Glutamatergic neuron (in vitro differentiated cells): ENCODE measurements around the gene ARFIP1. TPM values are rescaled to one million over a fixed set of nuclear protein-coding genes. Genes with fewer than 3 reads are reported as not detected.
A peak's percentile ranks its signal among the peaks of the same experiment; 100 is the strongest.

Experiments
- DNase-seq: peaks from one replicate; pipeline ENCODE4 v3.0.0; 2022
- H3K27ac Mint-ChIP-seq: one replicate; pipeline ENCODE4 v1.8.0; 2020; ENCODE audit warnings: mild to moderate bottlenecking, mixed read lengths, inconsistent platforms; ENCODE audit not compliant: unreplicated experiment
- H3K27me3 Mint-ChIP-seq: one replicate; pipeline ENCODE4 v1.8.0; 2020; ENCODE audit warnings: mild to moderate bottlenecking, moderate library complexity, mixed read lengths, inconsistent platforms; ENCODE audit not compliant: unreplicated experiment
- H3K36me3 Mint-ChIP-seq: one replicate; pipeline ENCODE4 v1.8.0; 2020; ENCODE audit warnings: mild to moderate bottlenecking, mixed read lengths, inconsistent platforms; ENCODE audit not compliant: unreplicated experiment
- H3K4me1 Mint-ChIP-seq: one replicate; pipeline ENCODE4 v1.8.0; 2020; ENCODE audit warnings: mild to moderate bottlenecking, low read depth, mixed read lengths, inconsistent platforms; ENCODE audit not compliant: unreplicated experiment
- H3K4me3 Mint-ChIP-seq: one replicate; pipeline ENCODE4 v1.8.0; 2020; ENCODE audit warnings: mild to moderate bottlenecking, mixed read lengths, inconsistent platforms; ENCODE audit not compliant: unreplicated experiment
- H3K9me3 Mint-ChIP-seq: one replicate; pipeline ENCODE4 v1.8.0; 2020; ENCODE audit warnings: mild to moderate bottlenecking, moderate library complexity, mixed read lengths, inconsistent platforms; ENCODE audit not compliant: unreplicated experiment
- CTCF ChIP-seq: fragments of 200-600 bp; sonication (generic); IDR thresholded peaks from one replicate; pipeline ENCODE4 v1.5.0; 2021; ENCODE audit not compliant: partially characterized antibody, unreplicated experiment
- total RNA-seq: library from RNA; stranded (reverse); fragmentation: NEBNext Ultra II Directional; extraction: Animal tissue kit (Norgen Biotek cat#: 25700); gene quantifications from one replicate; pipeline ENCODE4 v1.2.1, GENCODE V29; 2021; ENCODE audit not compliant: unreplicated experiment

Gene ARFIP1
- total RNA-seq, 1 donor from 2014 or later, result 22.2 TPM

GRCh38 chr4:152776352-152776751, 3.4 kb upstream of the ARFIP1 start:
- TF ChIP-seq CTCF, result no peak
- no peak for DNase-seq
- Mint-ChIP-seq H3K27me3 (peaks cover 6% of the 10 kb centered on the region), H3K36me3 (no peaks in the 10 kb centered on the region), H3K9me3 (peaks cover 7% of the 10 kb centered on the region), H3K4me1 (peaks cover 8% of the 10 kb centered on the region), H3K27ac (no peak overlapping the region), H3K4me3 (no peak overlapping the region)

GRCh38 chr4:152777488-152777887, 2.3 kb upstream of the ARFIP1 start:
- no peaks in the 10 kb centered on the region for H3K36me3 Mint-ChIP-seq
- H3K27me3 Mint-ChIP-seq, result peaks cover 6% of the 10 kb centered on the region
- no peak for TF ChIP-seq CTCF
- H3K4me3 Mint-ChIP-seq, result no peak overlapping the region
- no peak for DNase-seq
- H3K27ac Mint-ChIP-seq, result no peak overlapping the region
- peaks cover 14% of the 10 kb centered on the region for H3K4me1 Mint-ChIP-seq
- H3K9me3 Mint-ChIP-seq, result peaks cover 7% of the 10 kb centered on the region

GRCh38 chr4:152778656-152779512, 870 bp upstream of the ARFIP1 start:
- H3K27ac Mint-ChIP-seq, result peak overlapping the region; percentile 92
- peaks cover 7% of the 10 kb centered on the region for H3K9me3 Mint-ChIP-seq
- H3K27me3 Mint-ChIP-seq, result peaks cover 6% of the 10 kb centered on the region
- TF ChIP-seq CTCF, result no peak
- peak overlapping the region; percentile 99 for H3K4me3 Mint-ChIP-seq
- H3K36me3 Mint-ChIP-seq, result no peaks in the 10 kb centered on the region
- peak; percentile 36 for DNase-seq
- H3K4me1 Mint-ChIP-seq, result peaks cover 18% of the 10 kb centered on the region

- peak; percentile 22 for DNase-seq
- Mint-ChIP-seq H3K4me1 (peaks cover 23% of the 10 kb centered on the region), H3K27me3 (peaks cover 6% of the 10 kb centered on the region), H3K9me3 (peaks cover 7% of the 10 kb centered on the region), H3K4me3 (peak overlapping the region; percentile 99), H3K36me3 (no peaks in the 10 kb centered on the region), H3K27ac (peak overlapping the region; percentile 92)
- TF ChIP-seq CTCF, result no peak
These were observed 569 bp downstream of the ARFIP1 start for GRCh38 chr4:152780267-152780778.
